Thymus (tissue), 11 donors: ENCODE data around the gene CRTC1. TPM values are rescaled to one million over a fixed set of nuclear protein-coding genes. Genes with fewer than 3 reads are reported as not detected.

ENCODE experiments used
- DNase-seq, 9 donors: peaks; one replicate each; pipeline ENCODE4 v3.0.0-alpha.2; 2013; ENCODE audit warnings: low spot score in 9 of 9, low read depth in 6 of 9, missing footprints in 1 of 9
- H3K27ac ChIP-seq, 2 donors: one replicate each; pipeline ENCODE4 v1.5.1; 2013; ENCODE audit warnings: control low read depth in 1 of 2, low read depth in 1 of 2, low read length in 1 of 2, mild to moderate bottlenecking in 1 of 2, moderate library complexity in 1 of 2
- H3K27me3 ChIP-seq, 2 donors: one replicate each; pipeline ENCODE4 v1.5.1; 2013; ENCODE audit warnings: low read length in 1 of 2; ENCODE audit not compliant: control insufficient read depth in 2 of 2, insufficient read depth in 1 of 2
- H3K36me3 ChIP-seq, 2 donors: one replicate each; pipeline ENCODE4 v1.5.1; 2013; ENCODE audit warnings: low read length in 1 of 2, mild to moderate bottlenecking in 1 of 2, moderate library complexity in 1 of 2; ENCODE audit not compliant: control insufficient read depth in 2 of 2, insufficient read depth in 2 of 2
- H3K4me1 ChIP-seq, 2 donors: one replicate each; pipeline ENCODE4 v1.5.1; 2013; ENCODE audit warnings: low read length in 2 of 2; ENCODE audit not compliant: control insufficient read depth in 2 of 2, insufficient read depth in 2 of 2
- H3K4me3 ChIP-seq, 2 donors: one replicate each; pipeline ENCODE4 v1.5.1; 2013; ENCODE audit warnings: low read length in 2 of 2, control low read depth in 1 of 2, mild to moderate bottlenecking in 1 of 2
- H3K9me3 ChIP-seq, 2 donors: one replicate each; pipeline ENCODE4 v1.5.1; 2013; ENCODE audit warnings: low read length in 1 of 2, mild to moderate bottlenecking in 1 of 2; ENCODE audit not compliant: control insufficient read depth in 2 of 2, insufficient read depth in 1 of 2
- WGBS: extraction: QIAGEN DNeasy Blood & Tissue Kit; methylation state at CpG from one replicate; pipeline ENCODE4 v1.1.7; 2013; 5-methylcytosine and 5-hydroxymethylcytosine counted together
- polyA plus RNA-seq: library from polyadenylated mRNA; stranded (reverse); fragments of 200-250 nt; gene quantifications from one replicate; pipeline ENCODE4 v1.2.3, GENCODE V29; 2013
- total RNA-seq: library from RNA; stranded (reverse); fragments of 120-200 nt; gene quantifications from one replicate; pipeline ENCODE4 v1.2.4, GENCODE V29; 2013
- donor health status: healthy.

The CRTC1 gene
- total and polyA plus RNA-seq, 2 donors = 1.2 to 9.7 TPM

DNA sequence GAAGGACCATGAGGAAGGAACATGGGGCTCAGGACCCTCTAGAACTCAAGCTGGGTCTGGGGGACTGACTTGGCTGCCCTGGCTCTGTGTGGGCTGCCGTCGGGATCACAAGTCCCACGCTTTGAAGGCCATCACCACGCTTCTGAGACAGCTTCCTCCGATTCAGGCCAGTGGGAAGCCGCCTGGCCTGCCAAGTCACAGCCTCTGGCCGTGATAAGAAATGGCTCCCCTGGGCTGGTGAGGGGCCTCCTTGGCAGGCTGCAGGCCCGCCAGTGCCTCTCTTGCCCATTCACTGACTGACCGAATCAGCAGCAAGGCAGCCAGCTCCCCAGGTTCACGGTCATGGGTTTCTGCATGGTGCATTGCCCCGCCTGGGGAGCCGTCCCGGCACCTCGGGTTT is 58.8 kb downstream of the CRTC1 start:
- Histone ChIP-seq H3K4me3 (no peak overlapping the region), H3K36me3 (no peaks in the 10 kb centered on the region), H3K27me3 (no peaks in the 10 kb centered on the region), H3K9me3 (no peaks in the 10 kb centered on the region), H3K27ac (no peak overlapping the region), H3K4me1 (peaks cover 0 to 29% of the 10 kb centered on the region in 2 donors)
- WGBS = 98% methylated on average over 14 of the region's 14 CpGs
- DNase-seq = no peak

DNA sequence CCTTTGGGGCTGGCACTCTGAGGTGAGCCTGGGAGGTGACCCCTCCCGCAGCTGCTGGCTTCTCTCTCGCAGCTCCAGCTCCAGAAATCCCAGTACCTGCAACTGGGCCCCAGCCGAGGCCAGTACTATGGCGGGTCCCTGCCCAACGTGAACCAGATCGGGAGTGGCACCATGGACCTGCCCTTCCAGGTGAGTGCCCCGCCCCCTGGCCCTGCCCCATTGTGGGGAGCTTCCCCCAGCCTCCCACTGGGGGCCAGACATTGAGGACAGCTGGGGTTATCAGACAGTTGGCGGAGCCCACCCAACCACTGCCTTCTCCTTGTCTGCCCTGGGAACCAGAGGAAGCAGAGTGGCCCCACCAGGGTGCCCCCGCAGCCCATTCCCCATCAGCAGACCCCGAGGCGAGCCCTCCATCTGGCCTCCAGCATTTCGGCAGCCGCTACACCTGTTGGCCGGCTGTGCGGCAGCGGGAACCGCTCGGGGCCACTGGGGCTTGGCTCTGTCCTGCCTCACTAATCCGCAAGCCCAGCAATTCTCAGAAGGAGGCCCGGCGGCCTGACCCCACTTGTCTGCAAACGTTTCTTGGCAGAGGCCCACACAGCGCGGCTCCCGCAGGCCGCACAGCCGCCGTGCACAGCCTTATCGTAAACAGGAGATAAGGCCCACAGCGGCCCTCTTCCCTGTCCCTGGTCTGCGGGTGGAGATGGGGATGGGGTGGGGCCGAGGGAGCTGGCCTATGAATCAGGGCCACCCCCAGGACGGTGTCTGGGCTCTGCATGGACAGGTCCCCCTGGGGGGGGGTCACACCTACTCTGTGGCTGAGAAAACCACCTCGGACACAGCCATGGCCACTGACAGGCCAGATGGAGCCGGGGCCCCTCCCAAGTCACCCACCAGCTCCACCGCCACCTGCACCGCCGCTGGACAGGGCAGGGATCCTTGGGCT is 59.6 kb downstream of the CRTC1 start:
- no peak overlapping the region for H3K4me3 ChIP-seq
- H3K27me3 ChIP-seq = no peaks in the 10 kb centered on the region
- DNase-seq = no peak
- no peaks in the 10 kb centered on the region for H3K36me3 ChIP-seq
- no peak overlapping the region for H3K27ac ChIP-seq
- H3K4me1 ChIP-seq = peaks cover 0 to 29% of the 10 kb centered on the region in 2 donors
- H3K9me3 ChIP-seq = no peaks in the 10 kb centered on the region
- 92% methylated on average over 38 of the region's 38 CpGs for WGBS

DNA sequence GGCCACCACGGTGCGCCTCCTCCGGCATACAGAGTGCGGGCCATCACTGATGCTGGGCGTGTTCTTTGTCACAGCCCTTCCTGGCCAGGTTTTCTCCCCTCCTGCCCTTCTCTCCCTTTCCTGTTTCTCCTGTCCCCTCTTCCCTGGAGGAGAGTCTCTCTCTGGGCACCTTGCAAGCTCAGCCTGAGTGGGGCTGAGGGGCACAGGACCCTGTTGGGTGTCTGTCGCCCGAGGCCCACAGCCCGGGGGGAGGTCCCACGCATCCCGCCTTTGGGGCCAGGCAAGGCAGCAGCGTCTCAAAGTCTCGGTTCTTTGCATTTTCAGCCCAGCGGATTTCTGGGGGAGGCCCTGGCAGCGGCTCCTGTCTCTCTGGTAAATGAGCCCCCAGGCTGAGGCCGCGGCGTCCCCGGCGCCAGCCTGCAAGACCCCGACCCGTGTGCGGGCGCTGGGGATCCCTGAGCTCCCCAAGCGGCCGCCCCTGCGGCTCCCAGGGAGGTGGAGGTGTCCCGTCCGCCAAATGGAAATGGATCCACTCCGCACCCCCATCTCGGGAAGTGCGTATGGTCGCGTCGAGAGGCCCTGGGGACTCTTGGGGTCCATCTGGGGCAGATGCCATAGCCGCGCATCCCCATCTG is 60.4 kb downstream of the CRTC1 start:
- H3K4me1 ChIP-seq = peaks cover 0 to 29% of the 10 kb centered on the region in 2 donors
- H3K27me3 ChIP-seq = no peaks in the 10 kb centered on the region
- no peaks in the 10 kb centered on the region for H3K9me3 ChIP-seq
- H3K27ac ChIP-seq = no peak overlapping the region
- DNase-seq = no peak
- H3K4me3 ChIP-seq = no peak overlapping the region
- no peaks in the 10 kb centered on the region for H3K36me3 ChIP-seq
- 95% methylated on average over 36 of the region's 36 CpGs for WGBS

DNA sequence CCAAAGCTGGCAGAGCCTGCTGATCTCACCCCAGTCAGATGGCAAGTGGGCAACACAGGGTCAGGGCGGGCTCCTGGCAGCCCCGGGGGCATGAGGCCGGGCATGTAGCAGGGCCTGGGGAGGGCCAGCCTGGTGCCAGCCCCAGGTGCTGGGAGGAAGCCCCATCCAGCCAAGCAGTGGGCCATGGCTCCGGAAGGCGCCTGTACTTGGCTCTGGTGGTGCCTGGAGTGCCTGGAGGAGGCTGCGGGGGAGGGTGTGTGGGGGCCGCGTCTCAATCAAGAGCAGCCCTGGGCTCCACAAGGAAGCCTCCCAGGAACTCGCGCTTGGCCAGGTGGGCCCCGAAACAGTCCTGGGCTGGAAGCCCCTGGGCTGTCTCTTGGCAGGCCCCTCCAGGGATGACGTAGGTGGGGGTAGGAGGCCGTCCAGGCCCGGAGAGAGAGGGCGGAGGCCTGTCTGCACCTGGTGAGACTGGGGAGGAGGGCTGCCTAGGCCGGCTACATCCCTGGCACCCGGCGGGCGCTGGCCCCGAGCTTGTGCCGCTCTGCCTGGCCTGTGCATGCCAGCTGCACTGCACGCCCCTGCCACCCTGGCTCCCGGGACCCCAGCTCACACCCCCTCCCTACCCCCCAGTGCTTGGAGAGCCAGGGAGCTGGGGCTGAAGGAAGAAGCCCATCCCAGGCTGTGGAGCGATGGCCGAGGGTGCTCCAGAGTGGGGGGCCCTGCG is 61.7 kb downstream of the CRTC1 start:
- H3K27ac ChIP-seq = no peak overlapping the region
- peaks cover 0 to 29% of the 10 kb centered on the region in 2 donors for H3K4me1 ChIP-seq
- peaks cover 0 to 3% of the 10 kb centered on the region in 2 donors for H3K36me3 ChIP-seq
- no peaks in the 10 kb centered on the region for H3K9me3 ChIP-seq
- no peak overlapping the region for H3K4me3 ChIP-seq
- no peaks in the 10 kb centered on the region for H3K27me3 ChIP-seq
- WGBS = 95% methylated on average over 26 of the region's 26 CpGs
- no peak for DNase-seq

DNA sequence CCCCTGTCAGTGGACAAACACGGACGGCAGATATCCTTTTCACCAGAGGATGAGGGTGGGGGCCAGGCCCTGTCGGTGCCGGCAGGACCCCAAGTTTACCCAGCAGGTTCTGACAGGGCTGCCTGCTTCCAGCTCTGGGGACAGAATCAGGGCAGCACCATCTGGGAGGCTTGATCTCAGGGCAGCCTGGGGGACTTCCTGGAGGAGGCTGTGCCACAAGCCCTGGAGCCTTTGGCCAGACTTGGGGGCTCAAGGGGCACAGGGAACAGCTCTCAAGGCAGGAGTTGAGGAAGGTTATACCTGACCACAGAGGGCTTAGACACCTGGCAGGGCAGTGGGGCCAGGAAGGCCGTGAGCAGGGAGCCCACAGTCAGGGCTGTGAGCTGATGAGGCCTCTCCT is 62.5 kb downstream of the CRTC1 start:
- Histone ChIP-seq H3K4me1 (peaks cover 0 to 29% of the 10 kb centered on the region in 2 donors), H3K27ac (no peak overlapping the region), H3K9me3 (no peaks in the 10 kb centered on the region), H3K4me3 (no peak overlapping the region), H3K36me3 (peaks cover 0 to 3% of the 10 kb centered on the region in 2 donors), H3K27me3 (no peaks in the 10 kb centered on the region)
- WGBS = 94% methylated on average over 5 of the region's 5 CpGs
- no peak for DNase-seq

DNA sequence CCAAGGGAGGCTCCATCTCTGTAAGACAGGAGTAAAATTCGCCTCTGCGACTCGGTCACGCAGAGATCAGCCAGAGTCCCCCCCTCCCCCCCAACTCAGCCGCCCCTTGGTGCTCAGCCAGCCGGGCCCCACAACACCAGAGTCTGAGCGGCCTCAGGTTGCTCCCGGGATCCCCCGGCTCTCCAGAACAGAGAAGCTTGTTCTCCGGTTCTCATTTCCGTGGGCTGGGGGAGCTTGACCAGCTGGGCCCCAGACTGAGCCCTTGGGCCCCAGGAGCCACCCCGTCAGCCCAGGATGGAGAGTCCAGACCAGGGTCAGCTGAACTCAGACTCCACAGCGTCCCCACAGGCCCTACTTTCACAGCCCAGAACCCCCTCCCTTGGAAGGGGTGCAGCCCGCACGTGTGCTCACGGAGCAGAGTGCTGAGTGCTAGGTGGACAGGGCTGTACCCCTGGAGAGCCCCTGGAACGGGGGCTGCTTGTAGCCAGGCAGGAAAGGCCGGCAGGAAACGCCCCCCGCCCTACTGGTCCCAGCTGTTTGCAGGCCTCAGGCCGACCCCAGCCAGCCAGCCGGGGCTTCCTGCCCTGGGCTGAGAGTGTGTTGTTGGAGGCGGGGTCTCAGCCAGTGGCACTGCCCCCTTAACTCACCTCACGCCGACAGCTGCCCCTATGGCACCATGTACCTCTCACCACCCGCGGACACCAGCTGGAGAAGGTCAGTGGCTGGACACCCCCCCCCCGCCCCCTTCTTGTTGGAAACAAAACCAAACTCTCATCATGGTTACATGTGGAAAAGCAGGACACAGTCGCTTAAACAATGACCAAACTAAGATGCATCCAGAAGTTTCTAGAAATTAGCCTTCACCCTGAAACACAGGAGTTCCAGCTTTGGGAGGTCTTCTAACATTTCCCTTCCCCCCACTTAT is 63.2 kb downstream of the CRTC1 start:
- Histone ChIP-seq H3K4me1 (peaks cover 0 to 29% of the 10 kb centered on the region in 2 donors), H3K36me3 (peaks cover 0 to 8% of the 10 kb centered on the region in 2 donors), H3K9me3 (no peaks in the 10 kb centered on the region), H3K27ac (no peak overlapping the region), H3K4me3 (no peak overlapping the region), H3K27me3 (no peaks in the 10 kb centered on the region)
- WGBS = 92% methylated on average over 29 of the region's 29 CpGs
- DNase-seq = no peak

DNA sequence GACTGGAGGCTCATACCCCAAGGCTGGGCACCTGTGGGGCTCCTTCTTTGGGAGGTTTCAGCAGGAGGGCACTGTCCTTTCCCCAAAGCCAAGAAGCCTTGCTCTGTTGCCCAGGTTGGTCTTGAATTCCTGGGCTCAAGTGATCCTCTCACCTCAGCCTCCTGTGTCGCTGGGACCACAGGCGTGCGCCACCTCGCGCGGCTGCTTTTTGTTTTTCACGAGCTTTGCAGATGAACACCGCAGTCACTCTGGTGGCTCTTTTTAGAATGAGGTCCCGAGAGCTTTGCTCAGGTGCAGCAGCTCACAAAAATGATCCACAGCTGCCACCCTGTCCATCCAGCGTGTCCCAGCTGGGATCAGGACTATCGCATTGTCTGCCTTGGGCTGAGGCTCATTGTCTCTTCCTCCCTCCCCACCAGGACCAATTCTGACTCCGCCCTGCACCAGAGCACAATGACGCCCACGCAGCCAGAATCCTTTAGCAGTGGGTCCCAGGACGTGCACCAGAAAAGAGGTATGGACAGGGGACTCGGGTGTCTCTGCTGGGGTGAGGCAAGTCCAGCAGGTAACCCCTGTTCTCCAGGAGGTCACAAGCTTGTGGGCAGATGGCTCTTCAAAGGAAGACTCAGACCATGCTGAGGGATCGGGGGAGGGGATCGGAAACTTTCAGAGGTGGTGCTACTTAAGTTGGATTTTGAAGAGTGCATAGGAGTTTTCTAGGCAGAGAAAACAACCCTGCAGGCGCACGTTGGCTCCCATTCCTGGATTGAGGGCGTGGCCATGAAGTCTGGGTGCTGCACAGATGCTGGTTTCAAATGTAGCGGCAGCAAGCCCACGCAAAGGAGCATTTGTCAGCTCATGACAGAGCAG is 66.1 kb downstream of the CRTC1 start:
- WGBS = 97% methylated on average over 23 of the region's 23 CpGs
- Histone ChIP-seq H3K27me3 (no peaks in the 10 kb centered on the region), H3K9me3 (no peaks in the 10 kb centered on the region), H3K36me3 (peaks cover 2 to 10% of the 10 kb centered on the region in 2 donors), H3K27ac (no peak overlapping the region), H3K4me1 (peaks cover 0 to 16% of the 10 kb centered on the region in 2 donors), H3K4me3 (no peak overlapping the region)
- DNase-seq = no peak
